Neural cell (in vitro differentiated cells): ENCODE data around the gene MYO9B. TPM values are rescaled to one million over a fixed set of nuclear protein-coding genes. Genes with fewer than 3 reads are reported as not detected.

ENCODE experiments used
- H2AFZ ChIP-seq: fragments of 200-600, 300-800 bp; sonication (generic), shearing (Covaris generic); 2 replicates; pipeline ENCODE4 v1.6.0; 2014; ENCODE audit warnings: low read depth, mild to moderate bottlenecking, antibody characterized with exemption, low read length, moderate library complexity
- H3F3A ChIP-seq: fragments of 200-600 bp; shearing (Covaris generic); 2 replicates; pipeline ENCODE4 v1.6.1; 2016; ENCODE audit warnings: mild to moderate bottlenecking, moderate library complexity, mixed read lengths, antibody characterized with exemption, low read length; ENCODE audit not compliant: insufficient read depth, poor library complexity, severe bottlenecking
- H3K27ac ChIP-seq: fragments of 200-600, 300-800 bp; sonication (generic), shearing (Covaris generic); 2 replicates; pipeline ENCODE4 v1.5.1; 2014; ENCODE audit warnings: mild to moderate bottlenecking, low read length, moderate library complexity
- H3K27me3 ChIP-seq: fragments of 300-800, 200-600 bp; sonication (generic), shearing (Covaris generic); 2 replicates; pipeline ENCODE4 v1.6.0; 2014; ENCODE audit warnings: mild to moderate bottlenecking, low read depth, low read length, moderate library complexity; ENCODE audit not compliant: insufficient read depth
- H3K36me3 ChIP-seq: fragments of 300-800, 200-600 bp; sonication (generic), shearing (Covaris generic); 2 replicates; pipeline ENCODE4 v1.5.1; 2014; ENCODE audit warnings: mild to moderate bottlenecking, antibody characterized with exemption, low read length, moderate library complexity; ENCODE audit not compliant: insufficient read depth
- H3K4me2 ChIP-seq: fragments of 300-800, 200-600 bp; sonication (generic), shearing (Covaris generic); 2 replicates; pipeline ENCODE4 v1.6.0; 2014; ENCODE audit warnings: mild to moderate bottlenecking, low read length
- H3K4me3 ChIP-seq: fragments of 300-800, 200-600 bp; sonication (generic), shearing (Covaris generic); 2 replicates; pipeline ENCODE4 v1.5.1; 2014; ENCODE audit warnings: mild to moderate bottlenecking, low read length, moderate library complexity
- H3K79me2 ChIP-seq: fragments of 200-600 bp; shearing (Covaris generic); replicated peaks from 2 replicates; pipeline ENCODE4 v1.6.0; 2014; ENCODE audit warnings: mild to moderate bottlenecking, low read length, moderate library complexity; ENCODE audit not compliant: insufficient read depth
- H3K9ac ChIP-seq: fragments of 300-800, 200-600 bp; sonication (generic), shearing (Covaris generic); 2 replicates; pipeline ENCODE4 v1.6.1; 2016; ENCODE audit warnings: mild to moderate bottlenecking, low read length, mixed read lengths
- H3K9me2 ChIP-seq: fragments of 200-600 bp; shearing (Covaris generic); 2 replicates; pipeline ENCODE4 v1.6.1; 2016; ENCODE audit warnings: mild to moderate bottlenecking, low read length, mixed read lengths; ENCODE audit not compliant: insufficient read depth
- H3K9me3 ChIP-seq: fragments of 200-600, 300-800 bp; sonication (generic), shearing (Covaris generic); 2 replicates; pipeline ENCODE4 v1.6.1; 2016; ENCODE audit warnings: mild to moderate bottlenecking, mixed run types, low read length, moderate library complexity, mixed read lengths
- H4K20me1 ChIP-seq: fragments of 200-600 bp; shearing (Covaris generic); 2 replicates; pipeline ENCODE4 v1.6.1; 2016; ENCODE audit warnings: mild to moderate bottlenecking, mixed run types; ENCODE audit not compliant: insufficient read depth
- CTCF ChIP-seq: fragments of 450-650 bp; IDR thresholded peaks from 2 replicates; pipeline ENCODE4 v1.5.1; 2014; ENCODE audit warnings: antibody characterized with exemption, mild to moderate bottlenecking, moderate library complexity; ENCODE audit not compliant: poor library complexity, severe bottlenecking
- EP300 ChIP-seq: fragments of 450-650 bp; conservative IDR thresholded peaks from 2 replicates; pipeline ENCODE4 v1.6.1; 2014; ENCODE audit warnings: antibody characterized with exemption, mild to moderate bottlenecking, moderate library complexity; ENCODE audit not compliant: poor library complexity, severe bottlenecking
- EZH2 ChIP-seq: fragments of 200-600, 300-800 bp; shearing (Covaris generic), sonication (generic); IDR thresholded peaks from 2 replicates; pipeline ENCODE4 v1.6.1; 2014; ENCODE audit warnings: antibody characterized with exemption, low read length, borderline replicate concordance, mild to moderate bottlenecking; ENCODE audit not compliant: insufficient read depth, poor library complexity, severe bottlenecking
- MXI1 ChIP-seq: fragments of 450-650 bp; conservative IDR thresholded peaks from 2 replicates; pipeline ENCODE4 v1.6.1; 2014; ENCODE audit warnings: antibody characterized with exemption, mild to moderate bottlenecking; ENCODE audit not compliant: poor library complexity, severe bottlenecking
- POLR2AphosphoS5 ChIP-seq: IDR thresholded peaks from 2 replicates; pipeline ENCODE4 v1.6.1; 2012
- RAD21 ChIP-seq: fragments of 450-650 bp; conservative IDR thresholded peaks from 2 replicates; pipeline ENCODE4 v1.6.1; 2014; ENCODE audit warnings: antibody characterized with exemption, mild to moderate bottlenecking, moderate library complexity
- REST ChIP-seq: IDR thresholded peaks from 2 replicates; pipeline ENCODE4 v1.6.1; 2012; ENCODE audit warnings: borderline replicate concordance
- SMC3 ChIP-seq: fragments of 450-650 bp; conservative IDR thresholded peaks from 2 replicates; pipeline ENCODE4 v1.6.1; 2014; ENCODE audit warnings: antibody characterized with exemption, mild to moderate bottlenecking, moderate library complexity; ENCODE audit not compliant: poor library complexity
- TAF1 ChIP-seq: IDR thresholded peaks from 2 replicates; pipeline ENCODE4 v1.6.1; 2012; ENCODE audit warnings: low read depth
- polyA plus RNA-seq: library from polyadenylated mRNA; depleted of rRNA; stranded (reverse); fragments of >200 nt; gene quantifications from 2 replicates; pipeline ENCODE4 v1.2.3, GENCODE V29; 2014

MYO9B gene
- polyA plus RNA-seq, 1 donor from 2014 or later, result 27.2 TPM

GRCh38 chr19:17200408-17201079 lies 125.0 kb downstream of the MYO9B start:
- Histone ChIP-seq H3K36me3 (no peaks in the 10 kb centered on the region), H3K27ac (no peak overlapping the region), H3K4me2 (no peak overlapping the region), H3K9me2 (no peaks in the 10 kb centered on the region), H3K9me3 (no peaks in the 10 kb centered on the region), H3K79me2 (no peaks in the 10 kb centered on the region), H4K20me1 (no peaks in the 10 kb centered on the region), H3K27me3 (no peaks in the 10 kb centered on the region), H3F3A (no peaks in the 10 kb centered on the region), H3K4me3 (no peak overlapping the region), H3K9ac (no peak overlapping the region), H2AFZ (no peak overlapping the region)
- TF ChIP-seq EP300, result no peak

- TF ChIP-seq TAF1 (no peak), MXI1 (no peak), RAD21 (no peak), EP300 (no peak), POLR2AphosphoS5 (no peak), EZH2 (no peak), REST (no peak), SMC3 (no peak), CTCF (no peak)
- Histone ChIP-seq H3K9ac (no peak overlapping the region), H3K9me2 (no peaks in the 10 kb centered on the region), H4K20me1 (no peaks in the 10 kb centered on the region), H3F3A (no peaks in the 10 kb centered on the region), H2AFZ (no peak overlapping the region), H3K36me3 (no peaks in the 10 kb centered on the region), H3K4me3 (no peak overlapping the region), H3K4me2 (no peak overlapping the region), H3K9me3 (no peaks in the 10 kb centered on the region), H3K27ac (no peak overlapping the region), H3K27me3 (no peaks in the 10 kb centered on the region), H3K79me2 (no peaks in the 10 kb centered on the region)
Observed at GRCh38 chr19:17202249-17202648, 126.7 kb downstream of the MYO9B start.
